Motor neuron (in vitro differentiated cells): Measurements from ENCODE around the gene DHRS12. TPM values are rescaled to one million over a fixed set of nuclear protein-coding genes. Genes with fewer than 3 reads are reported as not detected.
A peak's percentile ranks its signal among the peaks of the same experiment; 100 is the strongest.

ENCODE experiments used
- ATAC-seq, 8 experiments: fragments of 200-7000 bp; cut with Tn5 transposase; replicated peaks in 6 of 8; 2 replicates each; pipeline ENCODE4 v1.8.0; 2021; ENCODE audit warnings: mild to moderate bottlenecking in 8 of 8, moderate library complexity in 8 of 8
- H3K27ac ChIP-seq, 2 donors: fragments of 250-450 bp; sonication (Bioruptor Pico); 2 replicates each; pipeline ENCODE4 v1.9.0; 2021; ENCODE audit warnings: antibody characterized with exemption in 2 of 2, mild to moderate bottlenecking in 2 of 2, moderate library complexity in 1 of 2
- H3K4me1 ChIP-seq, 2 donors: fragments of 250-450 bp; sonication (Bioruptor Pico); replicated peaks in 1 of 2; 2 replicates each; pipeline ENCODE4 v1.6.1; 2021; ENCODE audit warnings: antibody characterized with exemption in 2 of 2, mild to moderate bottlenecking in 2 of 2, moderate library complexity in 1 of 2
- H3K4me3 ChIP-seq, 5 donors: fragments of 250-450 bp; sonication (Bioruptor Pico); 2 replicates each; pipeline ENCODE4 v1.9.0; 2021; ENCODE audit warnings: antibody characterized with exemption in 5 of 5, mild to moderate bottlenecking in 5 of 5, moderate library complexity in 4 of 5
- WGBS, 10 experiments: fragments of 450-650 bp; shearing (Covaris generic); methylation state at CpG; one replicate each; pipeline ENCODE4 v1.0.0; 2022; 5-methylcytosine and 5-hydroxymethylcytosine counted together
- in situ Hi-C, 9 experiments: fragments of 400-800 bp; cut with MboI; loops; one replicate each; pipeline ENCODE4 v1.15.0; 2021; ENCODE audit warnings: low sequenced_read_pairs in 9 of 9, low pct_unique_long_range_greater_than_20kb in 2 of 9; ENCODE audit not compliant: unreplicated experiment in 9 of 9
- total RNA-seq, 8 experiments: library from RNA; unstranded; fragments of 300-600 nt; gene quantifications; 2 replicates each; pipeline versions ENCODE4 v1.2.3 to v1.2.4, GENCODE V29; 2022

DHRS12 gene
- total RNA-seq, 8 experiments from 2014 or later, result 3.5 to 8.9 (median 5.2) TPM

DNA sequence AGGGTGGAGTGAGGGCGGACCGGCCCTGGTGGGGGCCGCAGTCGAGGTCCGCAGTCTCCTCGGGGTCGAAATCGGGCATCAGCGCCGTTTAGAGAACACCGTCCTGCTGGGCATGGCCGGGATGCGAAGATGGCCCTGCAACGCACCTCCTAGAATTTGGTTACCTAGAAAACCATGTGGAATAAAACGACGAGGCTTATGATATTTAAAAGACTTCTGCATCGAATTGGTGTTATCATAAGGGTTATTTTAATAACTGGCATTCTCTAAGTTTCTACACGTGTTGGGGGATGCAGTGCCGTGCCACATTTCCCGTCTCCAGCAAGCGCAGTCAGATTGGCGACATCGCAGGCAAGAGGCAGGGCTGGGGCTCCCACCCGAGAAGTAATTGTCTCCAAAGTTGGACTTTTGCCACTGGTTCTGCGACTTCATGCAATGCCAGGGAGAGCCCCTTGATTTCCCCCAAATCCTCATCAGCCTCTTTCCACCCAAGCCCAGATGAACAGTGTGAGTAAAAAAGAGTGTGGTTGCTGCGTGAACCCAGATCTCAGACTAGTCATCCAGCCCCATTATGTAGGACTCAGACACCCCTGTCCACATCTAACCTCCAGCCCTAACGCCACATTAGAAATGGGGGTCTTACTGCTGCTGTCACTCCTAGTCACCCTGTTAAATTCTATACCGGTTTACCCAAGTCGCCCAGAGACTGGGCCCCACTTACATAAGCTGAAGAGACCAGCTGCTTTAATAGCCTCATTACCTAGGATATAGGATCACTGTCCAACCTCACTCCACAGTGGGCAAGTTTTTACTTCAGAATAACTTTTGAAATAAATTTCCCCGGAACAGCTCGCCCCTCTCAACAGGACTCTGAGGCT is 571 bp upstream of the DHRS12 start:
- in situ Hi-C loops, result loop anchor here in 3 of 9 experiments (25.0 kb wide), 1 partner anchor 333 kb away; the partner anchor contains the start of gene NEK5 (in 3 of the 3)
- 17 to 89% (median 45%) methylated on average over 1 to 17 of the region's 31 CpGs for WGBS, 10 experiments

GRCh38 chr13:51802631-51803418 is 1.1 kb downstream of the DHRS12 start:
- in situ Hi-C loops, result loop anchor here in 3 of 9 experiments (25.0 kb wide), 1 partner anchor 334 kb away; the partner anchor contains the start of gene NEK5 (in 3 of the 3)
- no peak for ATAC-seq
- H3K27ac ChIP-seq, result peak overlapping the region; percentile 88 to 95
- WGBS, 10 experiments, result 20 to 86% (median 50%) methylated on average over 1 to 7 of the region's 9 CpGs; no CpG with 5 or more reads in 3 of the 10 experiments
- H3K4me1 ChIP-seq, result peaks cover 42 to 51% of the 10 kb centered on the region in 2 donors
- peak overlapping the region; percentile 50 to 83 (median 71) for H3K4me3 ChIP-seq

More for the DNA sequence above, 571 bp upstream of the DHRS12 start:
- ATAC-seq, result no peak
- H3K27ac ChIP-seq, result peak overlapping the region; percentile 88 to 95
- peak overlapping the region; percentile 50 to 83 (median 71) for H3K4me3 ChIP-seq
- H3K4me1 ChIP-seq, result peaks cover 34 to 43% of the 10 kb centered on the region in 2 donors

GRCh38 chr13:51801631-51802099 is 2.3 kb downstream of the DHRS12 start:
- Histone ChIP-seq H3K4me1 (peaks cover 47 to 57% of the 10 kb centered on the region in 2 donors), H3K4me3 (no peak overlapping the region), H3K27ac (no peak overlapping the region)
- WGBS, 10 experiments, result 0 to 100% (median 49%) methylated on average over 1 to 6 of the region's 7 CpGs; no CpG with 5 or more reads in 2 of the 10 experiments
- ATAC-seq, result peak in 1 of 8 experiments; percentile 0
- in situ Hi-C loops, result loop anchor here in 3 of 9 experiments (25.0 kb wide), 1 partner anchor 336 kb away; the partner anchor contains the start of gene NEK5 (in 3 of the 3)

- in situ Hi-C loops, result loop anchor here in 3 of 9 experiments (25.0 kb wide), 1 partner anchor 337 kb away; the partner anchor contains the start of gene NEK5 (in 3 of the 3)
- Histone ChIP-seq H3K4me1 (peaks cover 45 to 47% of the 10 kb centered on the region in 2 donors), H3K27ac (no peak overlapping the region)
These were observed 3.5 kb downstream of the DHRS12 start for GRCh38 chr13:51800486-51800885.

DNA sequence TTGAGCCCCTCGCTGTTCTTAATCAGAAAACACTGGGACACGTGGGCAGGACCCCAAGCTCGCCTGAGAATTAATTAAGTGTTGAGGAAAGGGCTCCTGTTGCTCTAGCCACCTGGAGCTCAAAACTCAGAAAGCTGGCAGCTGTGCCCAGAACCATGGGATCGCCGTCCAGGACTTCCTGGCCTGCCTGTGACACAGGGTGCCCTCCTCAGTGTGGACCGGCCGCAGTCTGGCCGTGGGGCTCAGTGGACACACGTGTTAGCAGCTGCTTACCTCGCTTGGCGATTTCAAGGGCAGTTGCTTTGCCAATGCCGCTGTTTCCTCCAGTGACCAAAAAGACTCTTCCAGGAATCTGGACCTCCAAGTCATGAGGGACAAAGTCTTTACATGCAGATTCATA is 4.7 kb downstream of the DHRS12 start:
- H3K4me3 ChIP-seq, result no peak overlapping the region
- WGBS, 10 experiments, result 40 to 94% (median 76%) methylated on average over 1 to 10 of the region's 12 CpGs; no CpG with 5 or more reads in 3 of the 10 experiments
- ATAC-seq, result no peak
- in situ Hi-C loops, result loop anchor here in 2 of 9 experiments (25.0 kb wide), 1 partner anchor 362 kb away; no protein-coding TSS in a partner anchor
- H3K4me1 ChIP-seq, result peaks cover 37 to 41% of the 10 kb centered on the region in 2 donors
- H3K27ac ChIP-seq, result no peak overlapping the region

More at GRCh38 chr13:51800486-51800885, 3.5 kb downstream of the DHRS12 start:
- no peak for ATAC-seq
- 40 to 100% (median 100%) methylated on average over 1 to 3 of the region's 5 CpGs; no CpG with 5 or more reads in 4 of the 10 experiments for WGBS, 10 experiments
- no peak overlapping the region for H3K4me3 ChIP-seq

GRCh38 chr13:51797664-51798488 is 6.1 kb downstream of the DHRS12 start:
- 70 to 93% (median 80%) methylated on average over 1 to 5 of the region's 12 CpGs; no CpG with 5 or more reads in 3 of the 10 experiments for WGBS, 10 experiments
- peaks cover 33 to 37% of the 10 kb centered on the region in 2 donors for H3K4me1 ChIP-seq
- H3K4me3 ChIP-seq, result no peak overlapping the region
- in situ Hi-C loops, result loop anchor here in 2 of 9 experiments (25.0 kb wide), 1 partner anchor 361 kb away; no protein-coding TSS in a partner anchor
- peak; percentile 21 to 82 (median 71) for ATAC-seq
- H3K27ac ChIP-seq, result no peak overlapping the region

GRCh38 chr13:51796546-51796945 is 7.4 kb downstream of the DHRS12 start:
- no peak overlapping the region for H3K27ac ChIP-seq
- H3K4me3 ChIP-seq, result no peak overlapping the region
- ATAC-seq, result no peak
- H3K4me1 ChIP-seq, result peaks cover 24 to 27% of the 10 kb centered on the region in 2 donors
- 77 to 96% (median 87%) methylated on average over 2 to 7 of the region's 7 CpGs; no CpG with 5 or more reads in 4 of the 10 experiments for WGBS, 10 experiments
- in situ Hi-C loops, result loop anchor here in 2 of 9 experiments (25.0 kb wide), 1 partner anchor 359 kb away; no protein-coding TSS in a partner anchor

DNA sequence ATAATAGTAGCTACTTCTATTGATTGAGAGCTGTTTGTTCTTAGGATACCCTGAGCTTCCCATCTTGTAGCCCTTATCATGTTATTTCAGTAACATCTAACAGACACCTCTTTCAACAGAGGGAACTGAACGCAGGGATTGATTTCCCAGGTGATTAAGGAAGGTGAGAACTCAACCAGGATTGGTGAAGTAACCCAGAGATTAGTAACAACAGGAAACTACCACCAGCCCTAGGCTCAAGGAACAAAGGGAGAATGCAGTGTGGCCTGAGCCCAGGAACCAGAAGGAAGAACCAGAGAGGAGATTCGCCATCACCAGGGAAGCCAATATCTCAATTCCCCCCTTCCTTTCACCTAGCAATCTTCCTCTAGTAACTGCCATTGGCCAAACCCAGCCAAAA is 8.5 kb downstream of the DHRS12 start:
- H3K4me1 ChIP-seq, result peaks cover 21 to 25% of the 10 kb centered on the region in 2 donors
- in situ Hi-C loops, result loop anchor here in 2 of 9 experiments (25.0 kb wide), 1 partner anchor 358 kb away; no protein-coding TSS in a partner anchor
- no peak for ATAC-seq
- no peak overlapping the region for H3K27ac ChIP-seq
- no peak overlapping the region for H3K4me3 ChIP-seq
- WGBS, 10 experiments, result 20 to 100% (median 93%) methylated on average over 1 to 2 of the region's 2 CpGs; no CpG with 5 or more reads in 2 of the 10 experiments

DNA sequence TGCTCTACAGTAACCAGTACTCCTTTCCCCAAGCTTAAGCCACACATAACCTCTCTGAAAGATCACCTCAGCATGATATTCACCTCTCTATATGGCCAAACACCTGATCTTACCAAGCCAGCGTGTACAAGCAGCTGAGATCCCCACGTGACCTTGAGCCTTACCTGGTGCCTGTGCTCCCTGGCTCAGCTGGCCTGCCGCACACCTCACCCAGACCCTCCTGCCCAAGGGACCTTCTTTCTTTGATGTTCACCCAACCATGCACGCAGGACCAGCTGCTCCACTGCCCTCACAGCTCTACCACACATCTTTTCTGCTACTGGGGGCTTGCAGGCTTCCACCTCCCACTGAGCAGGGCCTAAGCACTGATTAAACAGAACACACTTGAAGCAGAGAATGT is 9.0 kb downstream of the DHRS12 start:
- no peak overlapping the region for H3K4me3 ChIP-seq
- peaks cover 21 to 25% of the 10 kb centered on the region in 2 donors for H3K4me1 ChIP-seq
- no peak for ATAC-seq
- WGBS, 10 experiments, result 80 to 100% (median 91%) methylated on average over 1 to 2 of the region's 4 CpGs; no CpG with 5 or more reads in 4 of the 10 experiments
- H3K27ac ChIP-seq, result no peak overlapping the region
- in situ Hi-C loops, result loop anchor here in 2 of 9 experiments (25.0 kb wide), 1 partner anchor 358 kb away; no protein-coding TSS in a partner anchor

DNA sequence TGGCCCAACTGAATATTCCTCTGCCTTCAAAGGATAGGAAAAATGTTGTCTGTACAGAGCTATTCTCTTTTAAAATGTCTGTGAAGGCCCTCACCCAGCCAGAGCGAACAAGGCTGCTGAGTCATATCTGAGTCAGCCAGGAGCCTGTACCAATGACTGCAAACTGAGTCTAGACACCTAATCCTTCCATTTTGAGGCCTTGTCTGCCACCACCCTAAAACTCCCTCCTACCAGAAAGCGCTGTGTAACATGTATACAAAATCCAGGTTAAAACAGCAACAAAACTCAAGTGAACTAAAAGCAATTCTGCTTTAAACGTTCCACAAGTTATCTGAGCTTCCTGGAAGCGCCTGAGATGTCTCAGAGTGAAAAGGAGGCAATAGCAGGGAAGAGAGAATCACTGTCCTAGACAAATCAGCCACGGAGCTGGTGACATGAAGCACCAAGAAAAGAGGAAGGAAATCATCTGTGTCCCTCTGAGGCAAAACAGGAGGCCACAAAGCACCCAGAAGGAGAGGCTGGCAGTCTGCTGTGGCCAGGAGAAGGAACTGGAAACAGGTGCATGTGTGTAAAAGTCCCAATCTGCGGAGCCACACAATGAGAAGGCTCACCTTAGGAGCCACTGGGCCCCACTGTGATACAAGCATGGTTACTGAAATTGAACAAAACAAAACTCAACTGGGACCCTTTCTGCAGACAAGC is 10.2 kb downstream of the DHRS12 start:
- Histone ChIP-seq H3K4me3 (no peak overlapping the region), H3K27ac (no peak overlapping the region), H3K4me1 (peaks cover 21 to 25% of the 10 kb centered on the region in 2 donors)
- WGBS, 10 experiments, result 33 to 93% (median 83%) methylated on average over 3 to 5 of the region's 6 CpGs; no CpG with 5 or more reads in 1 of the 10 experiments
- ATAC-seq, result peak; percentile 50 to 99 (median 72)
- in situ Hi-C loops, result loop anchor here in 2 of 9 experiments (25.0 kb wide), 1 partner anchor 356 kb away; no protein-coding TSS in a partner anchor
